Brain microvascular endothelial cell (primary cell): ENCODE results near the gene PROC.

Experiments
- DNase-seq: peaks from one replicate; pipeline ENCODE4 v3.0.0-alpha.2; 2020
- H3K27ac ChIP-seq: fragments of 250-450 bp; sonication (Bioruptor Pico); 2 replicates; pipeline ENCODE4 v1.5.1; 2020; ENCODE audit warnings: mild to moderate bottlenecking, moderate library complexity
- H3K27me3 ChIP-seq: fragments of 250-450 bp; sonication (Bioruptor Pico); replicated peaks from 2 replicates; pipeline ENCODE4 v1.5.1; 2020; ENCODE audit warnings: mild to moderate bottlenecking
- H3K36me3 ChIP-seq: fragments of 250-450 bp; sonication (Bioruptor Pico); replicated peaks from 2 replicates; pipeline ENCODE4 v1.5.1; 2020; ENCODE audit warnings: mild to moderate bottlenecking
- H3K4me3 ChIP-seq: 2 replicates; pipeline ENCODE4 v1.5.1; 2011; ENCODE audit warnings: low read depth, mild to moderate bottlenecking, control low read depth, low read length, moderate library complexity
- CTCF ChIP-seq: IDR thresholded peaks from 2 replicates; pipeline ENCODE4 v1.5.1; 2011; ENCODE audit warnings: low read depth, mild to moderate bottlenecking, moderate library complexity, low read length, control low read depth, inconsistent platforms; ENCODE audit errors: missing control alignments
- in situ Hi-C: cut with HindIII; loops from 2 replicates; pipeline ENCODE4 v1.10.0; 2017; ENCODE audit warnings: low sequenced_read_pairs, low pct_ligation_motif_present

Gene PROC

GRCh38 chr2:127471286-127471988 is 53.2 kb downstream of the PROC start:
- TF ChIP-seq CTCF: no peak
- in situ Hi-C loops: loop anchor here (25.0 kb wide), 1 partner anchor 109 kb away; no protein-coding TSS in a partner anchor
- H3K36me3 ChIP-seq: no peaks in the 10 kb centered on the region
- no peaks in the 10 kb centered on the region for H3K27me3 ChIP-seq
- no peak for DNase-seq
- H3K4me3 ChIP-seq: no peak overlapping the region
- H3K27ac ChIP-seq: no peak overlapping the region

DNA sequence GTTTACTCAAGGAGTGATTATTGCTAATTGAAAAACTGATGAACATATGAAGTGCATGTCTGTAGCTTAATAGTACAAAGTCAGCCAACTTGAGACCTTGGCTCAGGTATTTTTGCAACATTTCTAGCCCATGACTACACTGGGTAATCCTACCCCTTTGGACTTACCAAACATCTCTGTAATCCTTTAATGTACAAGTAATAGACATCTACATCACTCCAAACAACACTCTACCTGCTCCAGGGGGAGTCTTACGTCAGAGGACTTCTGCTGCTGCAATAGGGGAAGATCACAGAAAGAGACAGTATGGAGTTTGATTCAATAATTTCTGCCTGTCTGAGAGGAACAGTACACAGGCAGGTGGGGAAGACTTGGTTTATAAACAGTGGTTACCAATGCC is 54.0 kb downstream of the PROC start:
- H3K27me3 ChIP-seq: no peaks in the 10 kb centered on the region
- H3K4me3 ChIP-seq: no peak overlapping the region
- no peak overlapping the region for H3K27ac ChIP-seq
- in situ Hi-C loops: loop anchor here (25.0 kb wide), 1 partner anchor 110 kb away; no protein-coding TSS in a partner anchor
- no peak for DNase-seq
- no peak for TF ChIP-seq CTCF
- H3K36me3 ChIP-seq: no peaks in the 10 kb centered on the region

DNA sequence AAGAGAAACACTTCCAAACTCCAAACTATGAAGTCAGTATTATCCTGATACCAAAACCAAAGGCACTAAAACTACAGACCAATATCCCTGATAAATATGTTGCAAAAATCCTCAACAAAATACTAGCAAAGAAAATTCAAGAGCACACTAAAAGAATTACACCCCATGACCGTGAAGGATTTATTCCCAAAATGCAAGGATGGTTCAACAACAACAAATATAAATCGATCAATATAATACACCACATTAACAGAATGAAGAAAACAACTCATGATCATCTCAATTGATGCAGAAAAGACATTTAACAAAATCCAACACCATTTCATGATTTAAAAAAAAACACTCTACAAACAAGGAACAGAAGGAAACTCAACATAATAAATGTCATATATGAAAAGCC is 57.6 kb downstream of the PROC start:
- no peak overlapping the region for H3K4me3 ChIP-seq
- H3K36me3 ChIP-seq: peaks cover 5% of the 10 kb centered on the region
- no peak for TF ChIP-seq CTCF
- in situ Hi-C loops: no loop called here
- DNase-seq: no peak
- no peaks in the 10 kb centered on the region for H3K27me3 ChIP-seq
- H3K27ac ChIP-seq: no peak overlapping the region
